DND-41 (cell line): ENCODE data around the gene AHCYL1.

Experiments
- ATAC-seq: fragments of 200-7000 bp; cut with Tn5 transposase; 3 replicates; pipeline ENCODE4 v1.9.1; 2021; ENCODE audit warnings: low read depth; ENCODE audit not compliant: insufficient read depth
- DNase-seq: peaks from one replicate; pipeline ENCODE4 v3.0.0-alpha.2; 2020
- H2AFZ ChIP-seq: 2 replicates; pipeline ENCODE4 v1.6.0; 2012; ENCODE audit warnings: low read depth, low read length
- H3K27ac ChIP-seq: 2 replicates; pipeline ENCODE4 v1.5.1; 2012; ENCODE audit warnings: low read length, inconsistent platforms
- H3K27me3 ChIP-seq: fragments of 200-600 bp; sonication (generic); 2 replicates; pipeline ENCODE4 v1.6.0; 2012; ENCODE audit warnings: low read length, mild to moderate bottlenecking, inconsistent platforms; ENCODE audit not compliant: insufficient read depth, poor library complexity
- H3K36me3 ChIP-seq: 2 replicates; pipeline ENCODE4 v1.5.1; 2012; ENCODE audit warnings: low read length, inconsistent platforms; ENCODE audit not compliant: insufficient read depth
- H3K4me1 ChIP-seq: 2 replicates; pipeline ENCODE4 v1.5.1; 2012; ENCODE audit warnings: mild to moderate bottlenecking, low read length; ENCODE audit not compliant: insufficient read depth
- H3K4me2 ChIP-seq: 2 replicates; pipeline ENCODE4 v1.6.0; 2012; ENCODE audit warnings: mild to moderate bottlenecking, moderate library complexity, low read length, inconsistent platforms; ENCODE audit not compliant: insufficient read depth
- H3K4me3 ChIP-seq, 2 experiments: fragments of 200-600 bp in 1 of 2; shearing (Covaris generic) in 1 of 2; 2 replicates each; pipeline ENCODE4 v1.5.1; 2012 to 2016; ENCODE audit warnings: inconsistent platforms in 2 of 2, low read length in 2 of 2, mild to moderate bottlenecking in 2 of 2, low read depth in 1 of 2, moderate library complexity in 1 of 2
- H3K79me2 ChIP-seq: 2 replicates; pipeline ENCODE4 v1.6.0; 2012; ENCODE audit warnings: low read length, inconsistent platforms; ENCODE audit not compliant: insufficient read depth
- H3K9ac ChIP-seq: 2 replicates; pipeline ENCODE4 v1.6.0; 2012; ENCODE audit warnings: low read depth, mild to moderate bottlenecking, inconsistent platforms, low read length, moderate library complexity
- H3K9me3 ChIP-seq: 2 replicates; pipeline ENCODE4 v1.5.1; 2012; ENCODE audit warnings: low read length, moderate library complexity, mild to moderate bottlenecking, inconsistent platforms; ENCODE audit not compliant: insufficient read depth, severe bottlenecking
- H4K20me1 ChIP-seq: 2 replicates; pipeline ENCODE4 v1.6.0; 2012; ENCODE audit warnings: low read length; ENCODE audit not compliant: insufficient read depth
- CTCF ChIP-seq: IDR thresholded peaks from 2 replicates; pipeline ENCODE4 v1.5.1; 2012; ENCODE audit warnings: borderline replicate concordance, low read length, moderate library complexity, mild to moderate bottlenecking; ENCODE audit not compliant: poor library complexity, severe bottlenecking; ENCODE audit errors: extremely low read depth
- EZH2 ChIP-seq: IDR thresholded peaks from 3 replicates; pipeline ENCODE4 v1.6.1; 2012; ENCODE audit warnings: borderline replicate concordance, low read depth, mild to moderate bottlenecking, moderate library complexity, low read length, inconsistent platforms; ENCODE audit not compliant: severe bottlenecking

AHCYL1 gene

GRCh38 chr1:109977225-109977624 is 7.3 kb upstream of the AHCYL1 start:
- Histone ChIP-seq H3K4me1 (no peaks in the 10 kb centered on the region), H3K4me2 (no peak overlapping the region), H3K9ac (no peak overlapping the region), H3K79me2 (no peaks in the 10 kb centered on the region), H3K27ac (no peak overlapping the region), H3K4me3 (no peak overlapping the region), H3K27me3 (no peaks in the 10 kb centered on the region), H4K20me1 (no peaks in the 10 kb centered on the region), H3K36me3 (no peaks in the 10 kb centered on the region), H2AFZ (no peak overlapping the region; the same call in 1 of the 2 replicates), H3K9me3 (no peaks in the 10 kb centered on the region)
- ATAC-seq: no peak
- no peak for DNase-seq
- TF ChIP-seq CTCF (no peak), EZH2 (no peak)

GRCh38 chr1:109977657-109978378 is 6.7 kb upstream of the AHCYL1 start:
- Histone ChIP-seq H3K27ac (no peak overlapping the region), H3K36me3 (no peaks in the 10 kb centered on the region), H4K20me1 (no peaks in the 10 kb centered on the region), H3K27me3 (no peaks in the 10 kb centered on the region), H3K4me2 (no peak overlapping the region), H2AFZ (no peak overlapping the region), H3K9ac (no peak overlapping the region), H3K4me3 (no peak overlapping the region), H3K9me3 (no peaks in the 10 kb centered on the region), H3K79me2 (no peaks in the 10 kb centered on the region), H3K4me1 (no peaks in the 10 kb centered on the region)
- TF ChIP-seq EZH2 (no peak), CTCF (no peak)
- DNase-seq: no peak
- no peak for ATAC-seq

GRCh38 chr1:109978761-109979488 is 5.6 kb upstream of the AHCYL1 start:
- no peak overlapping the region for H3K4me2 ChIP-seq
- H3K9ac ChIP-seq: no peak overlapping the region
- H3K4me1 ChIP-seq: peaks cover 4% of the 10 kb centered on the region
- no peaks in the 10 kb centered on the region for H3K36me3 ChIP-seq
- no peaks in the 10 kb centered on the region for H3K79me2 ChIP-seq
- H3K27me3 ChIP-seq: no peaks in the 10 kb centered on the region
- H2AFZ ChIP-seq: no peak overlapping the region
- no peak overlapping the region for H3K4me3 ChIP-seq
- DNase-seq: no peak
- H4K20me1 ChIP-seq: no peaks in the 10 kb centered on the region
- H3K27ac ChIP-seq: no peak overlapping the region
- no peaks in the 10 kb centered on the region for H3K9me3 ChIP-seq
- TF ChIP-seq CTCF (no peak), EZH2 (no peak)
- ATAC-seq: no peak
